ENCODE results near the gene SPOCK1. TPM values are rescaled to one million over a fixed set of nuclear protein-coding genes. Genes with fewer than 3 reads are reported as not detected.

The SPOCK1 gene
- total and polyA plus RNA-seq, 7 donors = 4.2 to 52.7 (median 16.0) TPM

GRCh38 chr5:137344021-137344420 is 155.1 kb downstream of the SPOCK1 start:
- Histone ChIP-seq H3K27ac (no peak overlapping the region), H3K4me1 (no peaks in the 10 kb centered on the region), H3K27me3 (ENCODE audit: insufficient read depth in 3 of 3, low read length in 2 of 3) (no peaks in the 10 kb centered on the region), H3K4me3 (no peak overlapping the region), H3K9me3 (no peaks in the 10 kb centered on the region), H3K36me3 (ENCODE audit: insufficient read depth in 1 of 2, low read depth in 1 of 2) (no peaks in the 10 kb centered on the region)
- WGBS, 3 donors = 63 to 80% (median 73%) methylated on average over 4 of the region's 4 CpGs
- intact Hi-C loops (cut with DNase I) = loop anchor here in 1 of 2 donors (2.0 kb wide), 1 partner anchor 155 kb away; the partner anchor contains the start of gene SPOCK1
- ATAC-seq (no peak), DNase-seq (no peak)
- no peak for TF ChIP-seq CTCF (IDR thresholded peaks at IDR 0.05)

GRCh38 chr5:137342764-137343163 is 156.4 kb downstream of the SPOCK1 start:
- Histone ChIP-seq H3K27me3 (ENCODE audit: insufficient read depth in 3 of 3, low read length in 2 of 3) (no peaks in the 10 kb centered on the region), H3K4me1 (no peaks in the 10 kb centered on the region), H3K36me3 (ENCODE audit: insufficient read depth in 1 of 2, low read depth in 1 of 2) (no peaks in the 10 kb centered on the region), H3K9me3 (no peaks in the 10 kb centered on the region), H3K4me3 (no peak overlapping the region), H3K27ac (no peak overlapping the region)
- no peak for DNase-seq
- intact Hi-C loops (cut with DNase I) = no loop called here
- WGBS, 3 donors = 86 to 93% (median 92%) methylated on average over 3 of the region's 3 CpGs
- no peak for TF ChIP-seq CTCF (IDR thresholded peaks at IDR 0.05)
- no peak for ATAC-seq

DNA sequence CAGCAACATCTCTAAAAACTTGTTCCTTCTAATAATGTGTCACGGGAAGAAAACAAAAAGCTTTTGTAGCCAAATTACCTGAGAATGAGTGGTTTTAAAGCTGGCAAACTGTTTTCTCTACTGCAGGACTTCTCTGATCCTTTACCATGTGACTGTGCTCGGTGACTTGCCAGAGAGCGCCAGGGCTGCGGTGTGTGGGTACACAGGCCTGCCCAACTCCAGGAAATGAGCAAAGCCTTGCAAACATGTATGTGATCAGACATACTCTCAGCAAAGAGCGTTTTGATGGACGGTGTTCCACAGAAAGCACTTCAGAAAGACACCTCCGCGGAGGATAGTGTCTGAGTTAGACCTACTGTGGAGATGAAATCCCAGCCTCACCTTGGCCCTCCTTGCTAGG is 157.3 kb downstream of the SPOCK1 start:
- Histone ChIP-seq H3K27me3 (ENCODE audit: insufficient read depth in 3 of 3, low read length in 2 of 3) (no peaks in the 10 kb centered on the region), H3K27ac (no peak overlapping the region), H3K4me1 (no peaks in the 10 kb centered on the region), H3K36me3 (ENCODE audit: insufficient read depth in 1 of 2, low read depth in 1 of 2) (no peaks in the 10 kb centered on the region), H3K4me3 (no peak overlapping the region), H3K9me3 (no peaks in the 10 kb centered on the region)
- DNase-seq (no peak), ATAC-seq (no peak)
- intact Hi-C loops (cut with DNase I) = no loop called here
- no peak for TF ChIP-seq CTCF (IDR thresholded peaks at IDR 0.05)
- 75 to 78% (median 77%) methylated on average over 8 of the region's 8 CpGs for WGBS, 3 donors

DNA sequence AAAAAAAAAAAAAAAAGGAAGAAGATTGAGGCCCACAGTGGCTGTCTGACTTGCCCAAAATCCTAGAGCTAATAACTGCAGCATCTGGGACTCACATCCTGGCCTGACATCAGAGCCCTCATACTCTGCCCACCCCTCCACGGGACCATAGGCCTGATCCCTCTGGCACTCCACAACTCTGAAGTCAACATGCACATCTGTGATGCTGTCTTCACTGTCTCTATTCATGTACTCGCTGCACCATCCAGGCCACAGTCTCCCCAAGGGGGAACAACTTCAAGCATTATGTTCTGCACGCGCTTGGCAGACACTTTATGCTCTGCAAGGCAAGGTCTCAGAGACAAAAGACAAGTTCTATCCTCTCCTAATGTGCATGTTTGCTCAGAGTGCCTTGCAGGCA is 158.2 kb downstream of the SPOCK1 start:
- Histone ChIP-seq H3K27ac (no peak overlapping the region), H3K4me1 (no peaks in the 10 kb centered on the region), H3K9me3 (no peaks in the 10 kb centered on the region), H3K36me3 (ENCODE audit: insufficient read depth in 1 of 2, low read depth in 1 of 2) (no peaks in the 10 kb centered on the region), H3K27me3 (ENCODE audit: insufficient read depth in 3 of 3, low read length in 2 of 3) (no peaks in the 10 kb centered on the region), H3K4me3 (no peak overlapping the region)
- WGBS, 3 donors = 66 to 75% (median 67%) methylated on average over 4 of the region's 4 CpGs
- TF ChIP-seq CTCF (IDR thresholded peaks at IDR 0.05) = no peak
- DNase-seq (no peak), ATAC-seq (no peak)
- intact Hi-C loops (cut with DNase I) = no loop called here

DNA sequence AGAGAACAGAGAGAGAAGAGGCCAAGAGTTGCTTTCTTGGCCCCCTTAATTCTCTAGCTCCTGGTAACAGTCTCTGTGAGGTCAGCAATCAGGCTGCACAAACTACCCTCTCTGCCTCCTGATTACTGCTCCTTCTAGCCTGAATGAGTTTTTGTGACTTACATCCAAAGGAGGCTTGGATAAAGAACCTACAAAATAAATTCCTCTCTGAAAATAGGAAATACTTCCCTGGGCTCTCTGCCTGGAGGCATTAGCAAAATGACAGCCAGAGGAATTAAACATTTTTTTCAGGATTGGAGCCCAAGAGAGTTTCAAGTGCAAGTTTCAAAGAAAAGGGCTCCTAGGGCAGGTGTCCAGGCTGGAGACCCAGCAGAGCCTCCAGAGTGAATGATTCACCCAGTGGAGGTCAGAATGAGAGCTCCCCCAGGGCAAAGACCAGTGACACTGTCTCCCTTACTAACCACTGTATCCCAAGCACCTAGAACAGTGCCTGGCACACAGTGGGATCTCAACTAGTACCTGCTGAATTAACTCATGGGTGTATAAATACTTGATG is 162.5 kb downstream of the SPOCK1 start:
- Histone ChIP-seq H3K27me3 (ENCODE audit: insufficient read depth in 3 of 3, low read length in 2 of 3) (peaks cover 0 to 2% (median 0%) of the 10 kb centered on the region in 3 donors), H3K4me3 (no peak overlapping the region), H3K36me3 (ENCODE audit: insufficient read depth in 1 of 2, low read depth in 1 of 2) (no peaks in the 10 kb centered on the region), H3K4me1 (no peaks in the 10 kb centered on the region), H3K27ac (no peak overlapping the region), H3K9me3 (no peaks in the 10 kb centered on the region)
- DNase-seq (no peak), ATAC-seq (no peak)
- no peak for TF ChIP-seq CTCF (IDR thresholded peaks at IDR 0.05)
- intact Hi-C loops (cut with DNase I) = no loop called here
